ENCODE data around the gene PDE1A. TPM values are rescaled to one million over a fixed set of nuclear protein-coding genes. Genes with fewer than 3 reads are reported as not detected.

PDE1A gene
- polyA plus RNA-seq, 1 of the 3 experiments (the other 2 are of a cell fraction), result 0.08 TPM

- TF ChIP-seq RAD21 (IDR thresholded peaks at IDR 0.05; ENCODE audit: low read length) (no peak), TEAD4 (IDR thresholded peaks at IDR 0.05; ENCODE audit: borderline replicate concordance, insufficient read depth) (no peak), ZBTB33 (IDR thresholded peaks at IDR 0.05; ENCODE audit: borderline replicate concordance, low read depth) (no peak)
These were observed 310.1 kb downstream of the PDE1A start (continued) for GRCh38 chr2:182116774-182117173.

GRCh38 chr2:182115258-182115657 lies 311.6 kb downstream of the PDE1A start:
- no peaks in the 10 kb centered on the region for H3K79me2 ChIP-seq (ENCODE audit: insufficient read depth)
- H3K9ac ChIP-seq, result no peak overlapping the region
- H3K4me2 ChIP-seq, result no peak overlapping the region
- DNase-seq, result no peak
- no peak overlapping the region for H2AFZ ChIP-seq (ENCODE audit: low read depth)
- no peaks in the 10 kb centered on the region for H3K4me1 ChIP-seq (ENCODE audit: control insufficient read depth in 1 of 2, insufficient read depth in 2 of 2, low read depth in 1 of 2, low read length in 1 of 2)
- H3K4me3 ChIP-seq (ENCODE audit: low read depth in 2 of 2, low read length in 1 of 2), result no peak overlapping the region
- TF ChIP-seq USF1 (IDR thresholded peaks at IDR 0.05; ENCODE audit: borderline replicate concordance, low read depth), result no peak
- TF ChIP-seq RAD21 (IDR thresholded peaks at IDR 0.05; ENCODE audit: low read length), result no peak
- no peak for TF ChIP-seq USF2 (IDR thresholded peaks at IDR 0.05; ENCODE audit: borderline replicate concordance, low read depth, low read length)
- TF ChIP-seq TEAD4 (IDR thresholded peaks at IDR 0.05; ENCODE audit: borderline replicate concordance, insufficient read depth), result no peak
- no peak for TF ChIP-seq MAX (IDR thresholded peaks at IDR 0.05; ENCODE audit: low read depth)
- TF ChIP-seq FOXJ3 (CRISPR knock-in tag; IDR thresholded peaks at IDR 0.05), result no peak
- no peak for TF ChIP-seq FOXM1 (IDR thresholded peaks at IDR 0.05; ENCODE audit: low read depth)
- TF ChIP-seq NRF1 (IDR thresholded peaks at IDR 0.05; ENCODE audit: low read depth, low read length), result no peak
- H4K20me1 ChIP-seq (ENCODE audit: insufficient read depth), result no peaks in the 10 kb centered on the region
- H3F3A ChIP-seq (replicated peaks; ENCODE audit: insufficient read depth), result no peaks in the 10 kb centered on the region
- POLR2A ChIA-PET, result no interaction called here
- H3K9me2 ChIP-seq, result no peaks in the 10 kb centered on the region
- no peaks in the 10 kb centered on the region for H3K9me3 ChIP-seq
- CTCF ChIA-PET, result no interaction called here
- no peak overlapping the region for H3K27ac ChIP-seq (ENCODE audit: low read depth in 2 of 2, low read length in 1 of 2)
- H3K36me3 ChIP-seq (replicated peaks in 1 of 2; ENCODE audit: control insufficient read depth in 1 of 2, insufficient read depth in 2 of 2, low read length in 1 of 2), result no peaks in the 10 kb centered on the region
- H3K27me3 ChIP-seq (ENCODE audit: insufficient read depth), result no peaks in the 10 kb centered on the region

GRCh38 chr2:182113334-182113733 lies 313.5 kb downstream of the PDE1A start:
- Histone ChIP-seq H3K9me3 (no peaks in the 10 kb centered on the region), H3K4me3 (ENCODE audit: low read depth in 2 of 2, low read length in 1 of 2) (no peak overlapping the region), H3K4me2 (no peak overlapping the region), H4K20me1 (ENCODE audit: insufficient read depth) (no peaks in the 10 kb centered on the region), H3K9me2 (no peaks in the 10 kb centered on the region), H3K79me2 (ENCODE audit: insufficient read depth) (no peaks in the 10 kb centered on the region), H3K27ac (ENCODE audit: low read depth in 2 of 2, low read length in 1 of 2) (no peak overlapping the region), H3K9ac (no peak overlapping the region), H3K27me3 (ENCODE audit: insufficient read depth) (no peaks in the 10 kb centered on the region), H2AFZ (ENCODE audit: low read depth) (no peak overlapping the region), H3F3A (replicated peaks; ENCODE audit: insufficient read depth) (no peaks in the 10 kb centered on the region), H3K36me3 (replicated peaks in 1 of 2; ENCODE audit: control insufficient read depth in 1 of 2, insufficient read depth in 2 of 2, low read length in 1 of 2) (no peaks in the 10 kb centered on the region), H3K4me1 (ENCODE audit: control insufficient read depth in 1 of 2, insufficient read depth in 2 of 2, low read depth in 1 of 2, low read length in 1 of 2) (no peaks in the 10 kb centered on the region)
- 76% methylated on average over 3 of the region's 3 CpGs for WGBS (ENCODE audit: low lambda C conversion rate)
- CTCF ChIA-PET, result interaction anchor here (1.0 kb wide), 1 partner anchor 35 kb away, joined by 4 read pairs; no protein-coding TSS in a partner anchor
- no peak for TF ChIP-seq RXRA (IDR thresholded peaks at IDR 0.05; ENCODE audit: borderline replicate concordance, low read depth)
- no peak for DNase-seq
- POLR2A ChIA-PET, result no interaction called here

All from SK-N-SH (cell line).